HFF-Myc (cell line): ENCODE data around the gene SPIN4.
"Not testable (repeated sequence)": the region's sequence is repeated elsewhere in the genome, so short reads cannot be mapped to it uniquely, and the experiment has no call there.

Experiments used
- DNase-seq: peaks from one replicate; pipeline ENCODE4 v3.0.0-alpha.2; 2011; ENCODE audit warnings: low read depth; ENCODE audit errors: extremely low read depth
- H3K4me3 ChIP-seq: replicated peaks from 2 replicates; pipeline ENCODE4 v1.5.1; 2011; ENCODE audit warnings: low read depth, mild to moderate bottlenecking, control low read depth, low read length
- TF ChIP-seq, protein P1 (sequence below): IDR thresholded peaks from 2 replicates; pipeline ENCODE4 v1.5.1; 2012; ENCODE audit warnings: mild to moderate bottlenecking, low read depth, low read length, control low read depth; ENCODE audit errors: missing control alignments

The SPIN4 gene

DNA sequence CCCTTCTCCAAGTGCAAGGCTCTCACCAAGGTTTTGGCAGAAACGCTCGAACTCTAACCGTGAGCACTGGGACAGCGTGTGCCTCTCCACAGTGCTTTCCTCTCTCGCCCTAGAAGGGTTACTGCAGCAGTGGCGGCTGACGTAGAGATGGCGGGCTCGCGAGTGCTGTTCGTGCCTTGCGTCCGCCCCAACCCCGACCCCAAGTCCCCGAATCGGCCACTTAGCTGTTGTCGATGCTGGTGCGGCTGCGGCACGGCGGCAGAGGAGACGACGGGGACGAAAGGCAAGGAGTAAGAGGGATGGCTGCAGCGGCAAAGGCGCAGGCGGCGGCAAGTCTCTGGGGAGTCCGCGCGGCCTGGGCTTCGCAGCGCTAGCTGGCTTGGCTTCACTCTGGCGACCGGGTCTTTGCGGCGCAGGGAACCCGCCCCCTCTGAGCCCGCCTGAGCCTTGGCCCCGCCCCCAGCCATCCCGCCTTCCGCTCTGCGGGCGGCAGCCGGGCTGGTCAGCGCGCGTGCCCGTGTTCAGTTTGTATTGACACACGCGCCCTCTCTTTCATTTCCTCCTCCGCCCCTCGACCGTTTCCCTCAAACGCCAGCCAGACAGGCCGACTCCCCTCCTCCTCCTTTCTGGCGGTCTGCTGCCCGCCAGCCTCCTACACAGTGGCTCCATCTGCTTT is at the start of gene SPIN4:
Gene SPIN4 (minus strand): TSS at position 392 of the 676 bp plus-strand sequence. CDS start 513 bp downstream, outside the sequence.
- DNase-seq: peak; percentile 42
- H3K4me3 ChIP-seq: peak within 1 kb of the TSS; percentile 60
- TF ChIP-seq, protein P1, sequence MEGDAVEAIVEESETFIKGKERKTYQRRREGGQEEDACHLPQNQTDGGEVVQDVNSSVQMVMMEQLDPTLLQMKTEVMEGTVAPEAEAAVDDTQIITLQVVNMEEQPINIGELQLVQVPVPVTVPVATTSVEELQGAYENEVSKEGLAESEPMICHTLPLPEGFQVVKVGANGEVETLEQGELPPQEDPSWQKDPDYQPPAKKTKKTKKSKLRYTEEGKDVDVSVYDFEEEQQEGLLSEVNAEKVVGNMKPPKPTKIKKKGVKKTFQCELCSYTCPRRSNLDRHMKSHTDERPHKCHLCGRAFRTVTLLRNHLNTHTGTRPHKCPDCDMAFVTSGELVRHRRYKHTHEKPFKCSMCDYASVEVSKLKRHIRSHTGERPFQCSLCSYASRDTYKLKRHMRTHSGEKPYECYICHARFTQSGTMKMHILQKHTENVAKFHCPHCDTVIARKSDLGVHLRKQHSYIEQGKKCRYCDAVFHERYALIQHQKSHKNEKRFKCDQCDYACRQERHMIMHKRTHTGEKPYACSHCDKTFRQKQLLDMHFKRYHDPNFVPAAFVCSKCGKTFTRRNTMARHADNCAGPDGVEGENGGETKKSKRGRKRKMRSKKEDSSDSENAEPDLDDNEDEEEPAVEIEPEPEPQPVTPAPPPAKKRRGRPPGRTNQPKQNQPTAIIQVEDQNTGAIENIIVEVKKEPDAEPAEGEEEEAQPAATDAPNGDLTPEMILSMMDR: no peak

DNA sequence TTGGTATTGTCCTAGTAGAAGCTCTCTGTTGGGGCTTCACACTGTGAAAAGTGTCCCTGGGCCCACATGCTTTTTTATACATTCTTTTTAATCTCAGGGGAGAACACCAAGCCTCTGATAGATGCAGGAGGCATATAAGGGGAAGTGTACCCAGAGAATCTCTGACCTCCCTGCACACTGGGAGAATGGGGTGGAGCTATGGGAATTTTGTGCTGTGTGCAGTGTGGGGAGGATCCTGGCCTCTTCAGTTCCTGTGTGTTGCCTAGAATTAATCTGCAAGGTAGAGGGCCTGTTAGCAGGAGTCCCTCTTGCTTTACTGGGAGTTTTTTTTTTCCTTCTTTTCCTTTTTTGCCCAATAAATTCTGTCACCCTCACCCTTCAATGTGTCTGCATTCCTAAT is 49.2 kb upstream of the SPIN4 start:
- H3K4me3 ChIP-seq: no peak overlapping the region
- TF ChIP-seq, protein P1: no peak
- DNase-seq: no peak

DNA sequence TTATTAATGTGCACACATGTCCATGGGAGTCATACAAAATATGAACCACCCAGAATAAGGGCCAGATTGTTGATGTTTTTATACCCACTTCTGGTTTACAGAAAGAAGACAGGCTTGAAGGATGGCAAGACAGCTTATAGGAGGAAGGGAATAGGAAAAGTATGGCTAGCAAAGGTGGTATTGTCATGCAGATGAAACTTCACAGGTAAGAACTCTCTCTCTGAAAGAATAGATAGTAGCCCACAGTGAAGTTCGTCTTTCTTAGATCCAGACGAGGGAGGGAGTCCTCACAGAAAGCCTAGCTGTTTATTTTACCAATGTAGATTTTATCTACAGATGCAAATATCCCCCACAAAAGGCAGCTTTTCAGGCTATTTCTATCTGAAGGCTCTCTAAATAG is 43.7 kb upstream of the SPIN4 start:
- no peak overlapping the region for H3K4me3 ChIP-seq
- TF ChIP-seq, protein P1: no peak
- no peak for DNase-seq

DNA sequence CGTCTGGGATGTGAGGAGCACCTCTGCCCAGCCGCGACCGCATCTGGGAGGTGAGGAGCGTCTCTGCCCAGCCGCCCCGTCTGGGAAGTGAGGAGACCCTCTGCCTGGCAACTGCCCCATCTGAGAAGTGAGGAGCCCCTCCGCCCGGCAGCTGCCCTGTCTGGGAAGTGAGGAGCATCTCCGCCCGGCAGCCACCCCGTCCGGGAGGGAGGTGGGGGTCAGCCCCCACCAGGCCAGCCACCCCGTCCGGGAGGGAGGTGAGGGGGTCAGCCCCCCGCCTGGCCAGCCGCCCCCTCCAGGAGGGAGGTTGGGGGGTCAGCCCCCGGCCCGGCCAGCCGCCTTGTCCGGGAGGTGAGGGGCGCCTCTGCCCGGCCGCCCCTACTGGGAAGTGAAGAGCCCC is 42.0 kb upstream of the SPIN4 start:
- not testable (repeated sequence) for DNase-seq, H3K4me3 ChIP-seq

DNA sequence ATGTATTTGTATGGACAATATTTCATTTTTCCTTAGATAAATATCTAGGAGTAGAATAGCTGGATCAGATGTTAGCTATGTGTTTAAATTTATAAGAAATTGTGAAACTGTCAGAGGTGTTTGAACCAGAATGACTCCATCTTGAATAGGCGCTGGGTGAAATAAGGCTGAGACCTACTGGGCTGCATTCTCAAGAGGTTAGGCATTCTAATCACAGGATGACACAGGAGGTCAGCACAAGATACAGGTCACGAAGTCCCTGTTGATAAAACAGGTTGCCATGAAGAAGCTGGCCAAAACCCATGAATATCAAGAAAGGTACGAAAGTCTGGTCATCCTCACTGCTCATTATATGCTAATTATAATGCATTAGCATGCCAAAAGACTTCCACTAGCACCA is 36.3 kb upstream of the SPIN4 start:
- TF ChIP-seq, protein P1: no peak

DNA sequence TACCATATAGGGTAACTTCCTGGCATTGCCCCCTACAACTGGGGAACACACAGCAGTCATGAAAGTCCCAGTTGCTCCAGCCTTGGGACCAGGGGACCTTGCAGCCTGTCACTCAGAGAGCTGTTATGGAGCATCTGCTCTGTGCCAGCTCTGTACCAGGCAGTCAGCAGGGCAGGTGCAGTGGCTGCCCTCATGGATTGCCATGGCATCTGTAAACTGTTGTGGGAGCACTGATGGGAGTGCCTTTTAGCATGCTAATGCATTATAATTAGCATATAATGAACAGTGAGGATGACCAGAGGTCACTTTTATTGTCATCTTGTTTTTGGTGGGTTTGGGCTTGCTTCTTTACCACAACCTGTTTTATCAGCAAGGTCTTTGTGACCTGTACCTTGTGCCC is 33.1 kb upstream of the SPIN4 start:
- DNase-seq, H3K4me3 ChIP-seq: not testable (repeated sequence)

More for the DNA sequence above, 36.3 kb upstream of the SPIN4 start:
- H3K4me3 ChIP-seq: no peak overlapping the region
- DNase-seq: no peak

DNA sequence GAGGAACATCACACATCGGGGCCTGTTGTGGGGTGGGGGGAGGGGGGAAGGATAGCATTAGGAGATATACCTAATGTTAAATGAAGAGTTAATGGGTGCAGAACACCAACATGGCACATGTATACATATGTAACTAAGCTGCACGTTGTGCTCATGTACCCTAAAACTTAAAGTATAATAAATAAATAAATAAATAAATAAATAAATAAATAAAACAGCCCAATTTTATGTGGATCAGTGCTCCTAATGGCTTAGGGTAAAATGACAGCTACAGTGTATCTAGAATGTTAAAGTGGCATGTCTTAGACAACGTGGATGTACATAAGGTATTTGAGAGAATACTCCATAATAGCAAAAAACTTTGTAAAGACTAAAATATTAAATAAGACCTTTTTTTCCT is 21.9 kb upstream of the SPIN4 start:
- not testable (repeated sequence) for H3K4me3 ChIP-seq, DNase-seq

DNA sequence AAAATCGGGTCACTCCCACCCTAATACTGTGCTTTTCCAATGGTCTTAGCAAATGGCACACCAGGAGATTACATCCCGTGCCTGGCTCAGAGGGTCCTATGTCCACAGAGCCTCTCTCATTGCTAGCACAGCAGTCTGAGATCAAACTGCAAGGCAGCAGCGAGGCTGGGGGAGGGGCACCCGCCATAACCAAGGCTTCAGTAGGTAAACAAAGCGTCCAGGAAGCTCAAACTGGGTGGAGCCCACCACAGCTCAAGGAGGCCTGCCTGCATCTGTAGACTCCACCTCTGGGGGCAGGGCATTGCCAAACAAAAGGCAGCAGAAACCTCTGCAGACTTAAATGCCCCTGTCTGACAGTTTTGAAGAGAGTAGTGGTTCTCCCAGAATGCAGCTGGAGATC is 16.6 kb upstream of the SPIN4 start:
- not testable (repeated sequence) for DNase-seq, H3K4me3 ChIP-seq

DNA sequence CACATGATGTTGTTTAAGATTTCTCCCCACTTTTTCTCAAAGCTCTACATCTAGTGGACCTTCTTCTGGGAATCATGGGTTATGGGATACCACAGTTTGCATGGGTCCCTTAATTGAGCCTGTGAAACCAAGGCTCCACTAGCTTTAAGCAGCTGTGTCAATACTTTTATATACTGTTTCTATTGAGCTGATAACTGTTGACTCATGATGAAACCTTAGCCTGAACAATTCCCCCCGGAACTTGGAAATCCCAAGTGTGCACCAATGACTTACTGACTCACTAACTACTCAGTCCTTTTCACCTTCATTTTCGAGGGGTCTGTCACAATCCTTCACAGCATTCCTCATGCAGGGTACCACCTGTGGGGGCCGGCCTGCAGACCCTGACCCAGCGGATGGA is 12.7 kb upstream of the SPIN4 start:
- H3K4me3 ChIP-seq: no peak overlapping the region
- TF ChIP-seq, protein P1: no peak
- DNase-seq: no peak
